ENCODE data around the gene AFF4. TPM values are rescaled to one million over a fixed set of nuclear protein-coding genes. Genes with fewer than 3 reads are reported as not detected.
"Not testable (repeated sequence)": the region's sequence is repeated elsewhere in the genome, so short reads cannot be mapped to it uniquely, and the experiment has no call there.

AFF4 gene
- total RNA-seq, 4 donors from 2014 or later, result 47.6 to 109 (median 72.6) TPM

DNA sequence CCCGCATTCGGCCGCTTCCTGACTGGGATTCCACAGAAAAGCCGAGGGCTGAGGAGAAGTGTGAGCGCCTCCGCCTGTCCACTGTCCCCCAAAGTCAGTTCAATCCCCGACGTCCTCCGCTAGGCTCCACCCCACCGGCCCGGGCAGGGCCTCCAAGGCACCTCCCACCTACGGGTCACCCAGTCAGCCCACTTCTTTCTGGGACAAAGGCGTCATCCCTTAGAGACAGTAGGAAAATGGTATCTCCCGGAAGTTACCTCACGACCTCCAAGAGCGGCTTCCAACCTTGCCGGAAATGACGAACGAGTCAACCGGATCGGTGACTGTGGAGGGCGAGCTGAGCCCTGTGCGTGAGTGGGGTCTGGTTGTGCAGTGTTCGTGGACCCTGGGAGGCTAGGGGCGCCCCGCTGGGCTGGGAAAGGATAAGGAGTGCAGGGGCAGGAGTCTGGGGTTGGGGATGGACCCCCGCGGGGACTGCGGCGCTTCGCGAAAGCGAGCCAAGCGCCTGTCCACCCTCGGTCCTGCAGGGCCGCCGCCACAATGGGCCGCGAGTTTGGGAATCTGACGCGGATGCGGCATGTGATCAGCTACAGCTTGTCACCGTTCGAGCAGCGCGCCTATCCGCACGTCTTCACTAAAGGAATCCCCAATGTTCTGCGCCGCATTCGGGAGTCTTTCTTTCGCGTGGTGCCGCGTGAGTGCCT, 96.9 kb downstream of the AFF4 start, which contains the start of the genes GDF9 and UQCRQ:
GDF9 (minus strand) TSS at position 128 of the 704 bp plus-strand sequence. CDS start 1,936 bp downstream, outside the sequence.
UQCRQ (plus strand) TSS at position 301 of the 704 bp plus-strand sequence; CDS start at position 541, 240 bp downstream.
- H3K9me3 ChIP-seq, result no peaks in the 10 kb centered on the region
- peak within 1 kb of the TSS; percentile 62 to 90 (median 86) for H3K4me3 ChIP-seq
- peaks cover 0 to 33% (median 0%) of the 10 kb centered on the region in 3 donors for H3K36me3 ChIP-seq
- H3K4me1 ChIP-seq, result peaks cover 0 to 13% (median 6%) of the 10 kb centered on the region in 4 donors
- peak; percentile 92 to 94 for TF ChIP-seq POLR2A (IDR thresholded peaks at IDR 0.05)
- TF ChIP-seq, protein P1, sequence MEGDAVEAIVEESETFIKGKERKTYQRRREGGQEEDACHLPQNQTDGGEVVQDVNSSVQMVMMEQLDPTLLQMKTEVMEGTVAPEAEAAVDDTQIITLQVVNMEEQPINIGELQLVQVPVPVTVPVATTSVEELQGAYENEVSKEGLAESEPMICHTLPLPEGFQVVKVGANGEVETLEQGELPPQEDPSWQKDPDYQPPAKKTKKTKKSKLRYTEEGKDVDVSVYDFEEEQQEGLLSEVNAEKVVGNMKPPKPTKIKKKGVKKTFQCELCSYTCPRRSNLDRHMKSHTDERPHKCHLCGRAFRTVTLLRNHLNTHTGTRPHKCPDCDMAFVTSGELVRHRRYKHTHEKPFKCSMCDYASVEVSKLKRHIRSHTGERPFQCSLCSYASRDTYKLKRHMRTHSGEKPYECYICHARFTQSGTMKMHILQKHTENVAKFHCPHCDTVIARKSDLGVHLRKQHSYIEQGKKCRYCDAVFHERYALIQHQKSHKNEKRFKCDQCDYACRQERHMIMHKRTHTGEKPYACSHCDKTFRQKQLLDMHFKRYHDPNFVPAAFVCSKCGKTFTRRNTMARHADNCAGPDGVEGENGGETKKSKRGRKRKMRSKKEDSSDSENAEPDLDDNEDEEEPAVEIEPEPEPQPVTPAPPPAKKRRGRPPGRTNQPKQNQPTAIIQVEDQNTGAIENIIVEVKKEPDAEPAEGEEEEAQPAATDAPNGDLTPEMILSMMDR (IDR thresholded peaks at IDR 0.05), result peak in 4 of 6 experiments; percentile 18 to 53 (median 26)
- peak; percentile 91 to 98 (median 96) for DNase-seq
- H3K27me3 ChIP-seq, result no peaks in the 10 kb centered on the region
- H3K27ac ChIP-seq, result peak within 1 kb of the TSS; percentile 91 to 96 (median 95)

GRCh38 chr5:132865668-132866341, 97.6 kb downstream of the AFF4 start:
- peaks cover 0 to 31% (median 0%) of the 10 kb centered on the region in 3 donors for H3K36me3 ChIP-seq
- DNase-seq, result no peak
- no peaks in the 10 kb centered on the region for H3K9me3 ChIP-seq
- no peaks in the 10 kb centered on the region for H3K27me3 ChIP-seq
- H3K4me1 ChIP-seq, result peaks cover 0 to 13% (median 6%) of the 10 kb centered on the region in 4 donors
- peak overlapping the region; percentile 91 to 96 (median 95) for H3K27ac ChIP-seq
- peak overlapping the region; percentile 62 to 90 (median 86) for H3K4me3 ChIP-seq
- TF ChIP-seq POLR2A (IDR thresholded peaks at IDR 0.05), result no peak
- TF ChIP-seq, protein P1 (IDR thresholded peaks at IDR 0.05), result no peak

DNA sequence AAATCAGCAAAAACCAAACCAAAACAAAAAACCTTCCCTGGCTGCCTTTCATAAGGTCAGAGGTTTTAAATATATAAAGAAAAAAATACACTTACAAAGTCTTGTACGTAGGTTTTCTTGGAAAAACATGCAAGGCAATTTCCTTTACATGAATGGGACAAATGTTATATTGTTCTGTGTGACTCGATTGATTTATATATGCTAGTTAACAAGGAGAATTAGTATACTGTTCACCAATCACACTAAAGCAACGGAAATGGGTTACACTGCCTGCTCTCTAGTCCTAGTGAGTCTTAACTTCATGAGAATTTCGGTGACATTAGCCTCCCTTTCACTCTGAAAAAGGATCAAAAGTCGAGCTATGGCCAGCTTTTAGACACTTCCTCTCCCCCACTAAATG, 102.7 kb downstream of the AFF4 start:
- Histone ChIP-seq H3K4me3 (no peak overlapping the region), H3K27ac (no peak overlapping the region), H3K4me1 (peaks cover 0 to 4% (median 0%) of the 10 kb centered on the region in 4 donors), H3K36me3 (no peaks in the 10 kb centered on the region), H3K27me3 (no peaks in the 10 kb centered on the region), H3K9me3 (no peaks in the 10 kb centered on the region)
- no peak for DNase-seq
- no peak for TF ChIP-seq POLR2A (IDR thresholded peaks at IDR 0.05)
- TF ChIP-seq, protein P1 (IDR thresholded peaks at IDR 0.05), result no peak

DNA sequence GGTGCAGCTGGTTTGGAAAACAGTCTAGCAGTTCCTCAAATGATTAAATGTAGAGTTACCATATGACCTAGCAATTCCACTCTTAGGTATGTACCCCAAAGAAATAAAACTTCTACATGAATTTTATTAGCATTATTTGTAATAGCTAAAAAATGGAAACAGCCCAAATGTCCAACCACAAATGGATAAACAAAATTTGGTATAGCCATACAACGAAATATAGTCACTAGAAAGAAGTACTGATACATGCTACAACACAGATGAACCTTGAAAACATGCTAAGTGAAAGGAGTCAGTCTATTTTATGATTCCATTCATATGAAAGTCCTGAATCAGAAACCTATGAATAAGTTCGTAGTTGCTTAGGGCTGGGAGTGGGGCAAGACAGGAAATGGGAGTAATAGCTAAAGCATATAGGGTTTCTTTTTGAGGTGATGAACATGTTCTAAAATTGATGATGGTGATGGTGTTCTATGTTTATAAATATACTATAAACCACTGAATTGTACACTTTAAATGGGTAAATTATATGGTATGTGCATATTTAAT, 103.5 kb downstream of the AFF4 start:
- no peak overlapping the region for H3K4me3 ChIP-seq
- H3K27me3 ChIP-seq, result no peaks in the 10 kb centered on the region
- H3K36me3 ChIP-seq, result no peaks in the 10 kb centered on the region
- H3K4me1 ChIP-seq, result no peaks in the 10 kb centered on the region
- H3K27ac ChIP-seq, result no peak overlapping the region
- no peak for DNase-seq
- no peaks in the 10 kb centered on the region for H3K9me3 ChIP-seq
- no peak for TF ChIP-seq POLR2A (IDR thresholded peaks at IDR 0.05)
- TF ChIP-seq, protein P1 (IDR thresholded peaks at IDR 0.05), result no peak

- Histone ChIP-seq H3K4me1 (no peaks in the 10 kb centered on the region), H3K27ac (no peak overlapping the region)
- TF ChIP-seq, protein P1 (IDR thresholded peaks at IDR 0.05), result no peak
- TF ChIP-seq POLR2A (IDR thresholded peaks at IDR 0.05), result no peak
Observed at GRCh38 chr5:132856011-132856410, 107.4 kb downstream of the AFF4 start.

GRCh38 chr5:132854992-132855391, 108.4 kb downstream of the AFF4 start:
- not testable (repeated sequence) for H3K9me3 ChIP-seq, H3K4me3 ChIP-seq, H3K27me3 ChIP-seq, DNase-seq, H3K4me1 ChIP-seq, H3K27ac ChIP-seq, H3K36me3 ChIP-seq

More at GRCh38 chr5:132856011-132856410, 107.4 kb downstream of the AFF4 start:
- Histone ChIP-seq H3K27me3 (no peaks in the 10 kb centered on the region), H3K9me3 (no peaks in the 10 kb centered on the region), H3K36me3 (no peaks in the 10 kb centered on the region), H3K4me3 (no peak overlapping the region)
- no peak for DNase-seq

Measured in Peyer's patch (tissue), 4 donors.